Measurements from ENCODE around the gene RBM26.

The RBM26 gene, protein sequence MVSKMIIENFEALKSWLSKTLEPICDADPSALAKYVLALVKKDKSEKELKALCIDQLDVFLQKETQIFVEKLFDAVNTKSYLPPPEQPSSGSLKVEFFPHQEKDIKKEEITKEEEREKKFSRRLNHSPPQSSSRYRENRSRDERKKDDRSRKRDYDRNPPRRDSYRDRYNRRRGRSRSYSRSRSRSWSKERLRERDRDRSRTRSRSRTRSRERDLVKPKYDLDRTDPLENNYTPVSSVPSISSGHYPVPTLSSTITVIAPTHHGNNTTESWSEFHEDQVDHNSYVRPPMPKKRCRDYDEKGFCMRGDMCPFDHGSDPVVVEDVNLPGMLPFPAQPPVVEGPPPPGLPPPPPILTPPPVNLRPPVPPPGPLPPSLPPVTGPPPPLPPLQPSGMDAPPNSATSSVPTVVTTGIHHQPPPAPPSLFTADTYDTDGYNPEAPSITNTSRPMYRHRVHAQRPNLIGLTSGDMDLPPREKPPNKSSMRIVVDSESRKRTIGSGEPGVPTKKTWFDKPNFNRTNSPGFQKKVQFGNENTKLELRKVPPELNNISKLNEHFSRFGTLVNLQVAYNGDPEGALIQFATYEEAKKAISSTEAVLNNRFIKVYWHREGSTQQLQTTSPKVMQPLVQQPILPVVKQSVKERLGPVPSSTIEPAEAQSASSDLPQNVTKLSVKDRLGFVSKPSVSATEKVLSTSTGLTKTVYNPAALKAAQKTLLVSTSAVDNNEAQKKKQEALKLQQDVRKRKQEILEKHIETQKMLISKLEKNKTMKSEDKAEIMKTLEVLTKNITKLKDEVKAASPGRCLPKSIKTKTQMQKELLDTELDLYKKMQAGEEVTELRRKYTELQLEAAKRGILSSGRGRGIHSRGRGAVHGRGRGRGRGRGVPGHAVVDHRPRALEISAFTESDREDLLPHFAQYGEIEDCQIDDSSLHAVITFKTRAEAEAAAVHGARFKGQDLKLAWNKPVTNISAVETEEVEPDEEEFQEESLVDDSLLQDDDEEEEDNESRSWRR

GRCh38 chr13:79405831-79406596 lies at the start of gene RBM26:
TSS of gene RBM26 (minus strand) at chr13:79406255. CDS start at chr13:79405774, 481 bp downstream.
- peak; percentile 88 for DNase-seq

GRCh38 chr13:79455331-79455730 lies 49.3 kb upstream of the RBM26 start:
- DNase-seq: no peak

DNA sequence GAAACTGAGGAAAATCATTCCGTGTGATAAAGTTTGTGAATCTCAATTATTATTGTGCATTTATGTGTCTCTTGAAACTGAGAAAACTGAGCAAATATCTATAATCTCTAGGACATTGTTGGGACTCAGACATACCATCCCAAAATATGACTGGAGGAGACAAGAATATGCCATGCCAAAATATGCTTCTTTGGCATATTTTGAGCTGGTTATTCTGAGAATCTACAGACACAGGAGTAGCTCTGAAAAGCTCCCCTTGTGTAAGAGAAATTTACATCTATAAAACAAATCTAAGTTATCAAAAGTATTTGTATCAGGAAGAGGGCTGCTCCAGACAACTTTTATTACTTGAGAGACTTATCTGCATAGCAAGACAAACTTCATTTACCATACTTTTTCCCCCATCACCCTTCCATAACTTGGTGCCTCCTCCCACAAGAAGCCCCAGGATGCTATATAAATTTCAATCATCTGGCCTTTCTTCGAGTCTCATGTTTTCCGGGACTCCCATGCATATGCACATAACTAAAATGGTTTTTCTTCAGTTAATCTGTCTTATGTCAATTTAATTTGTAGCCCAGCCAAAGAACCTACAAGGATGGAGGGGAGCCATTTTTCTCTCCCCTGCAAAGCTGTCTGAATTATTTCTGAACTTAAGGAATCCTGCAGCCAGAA lies 46.3 kb upstream of the RBM26 start:
- no peak for DNase-seq

GRCh38 chr13:79451500-79451962 lies 45.5 kb upstream of the RBM26 start:
- peak; percentile 79 for DNase-seq

DNA sequence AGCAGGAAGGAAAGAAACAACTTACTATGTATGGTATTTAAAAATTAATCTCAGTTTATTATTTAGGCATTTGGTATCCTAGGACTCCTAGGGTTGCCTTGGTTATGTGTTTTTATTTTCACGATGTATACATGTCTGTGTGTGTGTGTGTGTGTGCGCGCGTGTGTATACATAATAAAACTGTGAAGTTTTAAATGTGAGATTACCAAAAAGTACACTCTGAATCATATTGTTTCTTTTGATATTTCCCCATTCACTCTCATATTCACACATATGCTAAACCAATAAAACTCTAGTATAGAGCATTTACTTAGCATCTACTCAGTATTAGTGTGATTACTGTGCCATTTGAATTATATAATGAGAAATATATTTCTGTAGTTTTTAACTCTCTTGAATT lies 44.1 kb upstream of the RBM26 start:
- no peak for DNase-seq

GRCh38 chr13:79448413-79448812 lies 42.4 kb upstream of the RBM26 start:
- DNase-seq: no peak

GRCh38 chr13:79447741-79448140 lies 41.7 kb upstream of the RBM26 start:
- no peak for DNase-seq

GRCh38 chr13:79447141-79447540 lies 41.1 kb upstream of the RBM26 start:
- DNase-seq: no peak

- DNase-seq: no peak
Measured at GRCh38 chr13:79445968-79446645, 40.1 kb upstream of the RBM26 start.

- no peak for DNase-seq
Measured at GRCh38 chr13:79442706-79443105, 36.7 kb upstream of the RBM26 start.

- DNase-seq: no peak
Measured at GRCh38 chr13:79442221-79442620, 36.2 kb upstream of the RBM26 start.

GRCh38 chr13:79440958-79441528 lies 35.0 kb upstream of the RBM26 start:
- DNase-seq: no peak

GRCh38 chr13:79439275-79439674 lies 33.2 kb upstream of the RBM26 start:
- DNase-seq: no peak

GRCh38 chr13:79435561-79435990 lies 29.5 kb upstream of the RBM26 start:
- no peak for DNase-seq

GRCh38 chr13:79434556-79434955 lies 28.5 kb upstream of the RBM26 start:
- DNase-seq: no peak

- DNase-seq: no peak
Measured at GRCh38 chr13:79432992-79433391, 26.9 kb upstream of the RBM26 start.

- no peak for DNase-seq
Measured at GRCh38 chr13:79432086-79432485, 26.0 kb upstream of the RBM26 start.

DNA sequence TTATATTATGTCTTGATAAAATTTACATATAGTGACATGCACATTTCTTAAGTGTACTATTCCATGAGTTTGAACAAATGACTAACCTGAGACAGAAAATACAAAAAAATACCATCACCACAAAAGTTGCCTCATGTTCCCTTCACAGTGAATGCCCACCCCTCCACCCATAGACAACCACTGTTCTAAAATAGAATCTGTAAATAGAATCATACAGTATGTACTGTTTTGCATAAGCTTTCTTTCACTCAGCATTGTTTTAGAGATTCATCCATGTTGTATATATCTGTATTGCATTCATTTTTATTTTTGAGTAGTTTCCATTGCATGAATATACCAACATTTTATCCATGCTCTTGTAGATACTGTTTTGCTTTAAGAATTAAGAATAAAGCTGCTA lies 23.3 kb upstream of the RBM26 start:
- DNase-seq: no peak

DNA sequence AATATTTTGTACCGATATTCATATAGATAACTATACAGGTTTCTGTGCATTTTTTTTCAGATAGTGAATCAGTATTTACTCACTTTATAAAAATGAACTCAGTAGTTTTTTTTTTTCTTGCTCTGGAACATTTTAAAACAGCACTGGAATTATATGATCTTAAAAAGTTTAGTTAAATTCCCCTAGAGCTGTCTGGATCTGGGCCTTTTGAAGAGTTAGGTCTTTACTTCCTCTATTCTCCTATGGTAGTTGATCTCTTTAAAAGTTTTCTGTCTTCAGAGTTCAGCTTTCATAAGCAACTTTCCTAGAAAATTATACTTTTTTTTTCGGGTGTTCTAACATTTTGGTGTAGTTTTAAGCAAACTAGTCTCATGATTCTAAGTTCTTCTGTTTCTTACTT lies 21.8 kb upstream of the RBM26 start:
- DNase-seq: no peak

DNA sequence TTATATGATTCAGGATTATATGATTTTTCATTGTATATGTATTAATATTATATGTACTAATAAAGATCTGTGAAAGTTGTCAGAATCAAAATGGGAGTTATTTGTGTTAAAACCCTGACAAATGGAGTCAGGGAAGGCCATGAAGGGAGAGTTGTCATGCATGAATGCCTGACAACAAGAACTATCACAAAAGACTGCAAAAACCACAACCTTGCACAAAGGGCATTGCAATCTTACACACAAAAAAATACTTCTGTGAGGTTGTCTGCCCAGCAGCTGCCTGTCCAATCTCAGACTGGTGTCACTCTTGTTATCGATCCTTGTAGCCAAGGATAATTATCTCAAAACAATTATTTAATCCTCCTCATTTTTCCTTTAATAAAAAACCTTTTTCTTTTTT lies 21.2 kb upstream of the RBM26 start:
- DNase-seq: no peak
